Measurements from ENCODE around the gene NACC1.

NACC1 gene

DNA sequence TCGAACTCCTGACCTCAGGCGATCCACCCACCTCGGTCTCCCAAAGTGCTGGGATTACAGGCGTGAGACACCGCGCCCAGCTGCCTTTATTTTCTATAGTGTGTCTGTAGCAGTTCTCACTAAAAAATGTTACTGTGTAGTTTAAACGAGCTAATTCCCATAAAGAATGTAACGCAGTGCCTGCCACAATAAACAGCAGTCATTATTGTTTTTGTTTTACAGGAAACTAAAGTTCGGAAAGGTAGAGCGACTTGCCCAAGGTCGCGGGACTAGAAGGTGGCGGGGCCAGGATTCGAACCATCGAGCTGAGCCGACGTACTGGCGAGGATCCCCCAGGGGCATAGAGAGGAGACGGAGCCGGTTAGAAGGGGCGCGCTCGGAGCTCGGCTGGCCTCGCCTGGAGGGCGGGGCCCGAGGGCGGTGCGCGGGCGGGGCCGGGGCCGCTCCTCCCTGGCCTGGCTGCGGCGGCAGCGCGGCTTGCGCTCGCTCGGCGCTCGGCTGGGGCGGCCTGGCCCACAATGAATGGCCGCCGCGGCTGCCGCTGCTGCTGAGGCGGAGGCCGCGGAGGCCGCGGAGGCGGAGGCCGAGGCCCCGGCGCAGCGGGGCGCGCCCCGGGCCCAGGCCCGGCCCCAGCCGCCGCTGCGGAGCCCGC lies at the start of gene NACC1:
NACC1 (plus strand) TSS at position 493 of the 652 bp plus-strand sequence. CDS start 16,944 bp downstream, outside the sequence.
- DNase-seq, result peak in 50 of 51 donors; percentile 27 to 93 (median 82)

DNA sequence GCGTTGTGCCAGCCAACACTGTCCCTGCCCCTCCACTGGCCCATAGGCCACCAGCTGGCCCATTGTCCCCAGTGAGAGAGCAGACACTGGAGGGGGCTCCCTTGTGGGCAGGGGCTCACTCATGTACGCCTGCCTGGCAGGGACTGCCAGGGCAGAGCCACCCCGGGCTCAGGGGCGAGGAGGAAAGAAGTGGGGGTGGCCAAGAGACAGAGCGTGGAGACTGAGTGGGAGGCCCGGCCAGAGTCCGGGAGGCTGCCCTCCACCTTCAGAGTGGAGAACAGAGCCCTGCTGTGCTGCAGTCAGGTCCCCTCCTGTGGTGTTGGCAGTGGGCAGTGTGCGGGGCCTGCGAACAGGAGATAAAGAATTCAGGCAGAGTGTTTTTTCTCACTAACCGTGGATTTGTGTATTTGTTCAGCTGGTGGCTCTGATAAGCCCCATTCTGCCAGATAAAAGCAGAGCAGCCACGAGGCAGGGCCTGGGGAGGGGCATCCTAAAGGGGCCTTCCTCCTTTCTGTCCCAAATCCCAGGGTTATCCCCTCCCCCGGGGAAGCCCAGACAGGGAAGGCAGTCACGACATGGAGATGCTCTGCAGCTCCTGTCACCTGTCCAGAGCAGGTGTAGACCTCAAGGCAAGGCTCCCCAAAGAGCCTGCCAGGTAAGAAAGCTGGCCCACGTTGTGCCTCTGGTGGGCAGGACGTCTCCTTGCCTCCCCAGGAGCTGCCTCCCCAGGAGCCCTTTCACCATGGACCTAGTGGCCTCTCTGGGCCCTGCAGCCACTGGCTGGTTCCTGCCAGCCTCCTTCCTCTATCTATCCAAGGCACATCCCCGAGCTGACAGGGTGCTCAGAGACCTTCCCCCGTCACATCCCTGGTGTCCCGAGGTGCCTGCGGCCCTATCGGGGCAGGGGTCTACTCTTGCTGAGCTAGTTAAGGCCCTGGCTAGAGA lies 48.4 kb upstream of the NACC1 start:
- DNase-seq, result peak in 4 of 51 donors; percentile 26 to 54 (median 32)

DNA sequence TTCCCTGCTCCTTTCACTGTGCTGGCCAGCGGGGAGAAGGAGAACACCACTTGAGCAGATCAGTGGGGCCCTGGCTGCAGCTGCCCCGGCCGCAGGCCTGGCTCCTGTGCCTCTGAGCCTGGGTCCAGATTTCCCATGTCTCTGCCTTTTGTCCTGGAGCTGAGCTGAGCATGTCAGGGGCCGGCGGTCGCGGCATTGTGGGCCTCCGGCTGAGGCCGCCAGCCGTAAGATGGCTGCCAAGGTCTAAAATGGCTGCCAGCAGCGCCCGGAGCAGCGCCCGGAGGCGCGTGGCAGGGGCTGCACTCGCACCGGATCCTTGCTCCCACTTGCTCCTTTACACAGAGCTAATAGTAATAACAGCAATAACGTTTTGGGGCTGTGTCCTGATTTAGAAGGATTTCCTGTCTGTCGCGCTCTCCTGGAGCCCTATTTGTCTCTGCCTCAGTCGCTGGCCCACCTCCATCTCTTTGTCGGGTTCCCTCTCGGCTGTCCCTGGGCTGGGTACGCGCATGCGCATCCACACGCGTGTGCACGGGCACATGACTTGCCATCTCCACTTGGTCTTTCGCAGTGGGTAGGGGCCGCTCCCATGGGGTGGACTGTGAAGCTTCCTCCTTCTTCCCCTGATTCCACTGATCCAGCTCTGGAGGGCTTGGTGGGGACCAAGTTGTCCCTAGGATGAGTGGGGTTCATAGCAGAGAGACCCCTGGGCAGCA lies 47.5 kb upstream of the NACC1 start:
- peak in 36 of 51 donors; percentile 26 to 79 (median 64) for DNase-seq

DNA sequence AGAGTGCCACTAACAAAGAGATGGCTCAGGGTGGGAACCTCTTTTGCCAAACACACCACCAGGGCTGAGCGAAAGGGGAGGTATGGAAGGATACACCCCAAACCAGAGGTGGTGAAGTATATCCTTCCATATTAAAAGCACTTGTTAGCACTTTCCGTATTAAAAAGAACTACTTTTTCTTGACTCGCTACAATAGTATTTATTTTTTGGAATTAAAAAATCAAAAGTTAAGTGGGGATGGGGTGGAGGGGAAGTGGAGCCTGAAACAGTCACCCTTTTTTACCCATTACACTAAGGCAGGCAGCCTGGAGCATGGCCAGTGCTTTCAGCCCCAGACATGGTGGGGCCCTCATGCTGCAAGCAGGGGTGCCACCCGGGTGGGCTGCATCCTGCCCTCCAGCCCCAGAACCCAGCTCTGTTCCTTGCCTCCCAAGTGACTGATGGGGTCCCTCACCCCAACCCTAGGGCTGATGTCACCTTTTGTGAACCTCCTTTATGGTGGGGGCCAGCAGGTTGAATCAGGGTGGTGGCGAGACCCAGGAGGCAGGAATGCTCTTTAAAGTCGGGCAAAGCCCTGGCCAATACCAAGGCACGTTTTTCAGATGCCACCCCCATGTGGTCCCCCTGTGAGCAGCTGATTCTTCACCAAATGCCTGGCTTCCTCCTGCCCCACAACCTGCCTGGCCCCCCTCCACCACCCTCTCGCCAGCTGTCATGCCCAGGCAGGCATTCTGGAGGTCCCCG lies 46.4 kb upstream of the NACC1 start:
- DNase-seq, result peak in 2 of 51 donors; percentile 42 to 74

DNA sequence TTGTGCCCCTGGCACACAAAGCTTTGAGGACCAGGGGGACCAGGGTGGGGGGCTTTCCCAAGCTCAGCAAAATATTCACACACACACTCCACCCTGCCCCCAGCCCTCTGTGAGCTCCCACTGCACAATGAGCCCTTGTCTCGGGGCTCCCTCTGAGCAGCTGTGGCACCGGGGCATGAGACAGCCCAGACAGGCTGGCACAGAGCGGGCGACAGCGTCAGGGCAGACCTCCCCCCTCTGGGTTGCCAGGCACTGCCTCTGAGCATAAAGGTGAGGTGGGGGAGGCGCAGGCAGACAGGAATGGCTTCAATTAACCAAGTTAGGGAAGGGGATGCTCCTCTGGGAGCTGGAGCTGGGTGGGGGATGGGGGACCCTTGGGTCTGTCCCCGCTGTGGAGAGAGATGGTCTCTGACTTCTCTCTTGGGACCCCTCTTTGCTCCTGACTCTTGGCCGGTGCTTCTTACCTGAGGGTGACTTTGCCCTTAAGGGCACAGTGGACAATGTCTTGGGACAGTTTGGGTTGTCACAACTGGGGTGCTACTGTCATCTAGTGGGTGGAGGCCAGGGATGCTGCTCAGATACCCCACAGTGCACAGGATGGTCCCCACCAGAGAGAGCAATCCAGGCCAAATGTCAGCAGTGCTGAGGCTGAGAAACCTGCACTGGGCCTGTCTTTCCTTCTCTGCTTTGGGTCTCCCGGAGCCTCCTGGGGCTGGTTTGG lies 45.7 kb upstream of the NACC1 start:
- peak in 49 of 51 donors; percentile 30 to 98 (median 85) for DNase-seq

DNA sequence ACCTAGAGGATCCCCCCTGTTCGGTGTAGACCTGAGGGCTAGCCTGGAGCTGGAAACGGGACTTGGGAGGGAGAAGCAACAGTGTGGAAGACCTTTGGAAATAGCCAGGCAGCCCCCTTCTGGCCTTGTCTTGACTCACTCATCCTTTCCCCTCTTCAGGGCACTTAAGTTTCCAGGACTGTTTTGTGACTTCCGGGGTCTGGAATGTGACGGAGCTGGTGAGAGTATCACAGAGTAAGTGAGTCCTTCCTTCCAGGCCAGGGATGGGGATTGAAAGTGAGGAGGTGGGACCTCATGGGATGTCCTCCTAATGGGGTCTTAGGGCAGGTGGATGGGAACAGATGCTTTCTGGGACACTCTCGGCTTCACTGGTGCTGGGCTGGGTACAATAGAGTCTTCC lies 44.8 kb upstream of the NACC1 start:
- DNase-seq, result no peak

DNA sequence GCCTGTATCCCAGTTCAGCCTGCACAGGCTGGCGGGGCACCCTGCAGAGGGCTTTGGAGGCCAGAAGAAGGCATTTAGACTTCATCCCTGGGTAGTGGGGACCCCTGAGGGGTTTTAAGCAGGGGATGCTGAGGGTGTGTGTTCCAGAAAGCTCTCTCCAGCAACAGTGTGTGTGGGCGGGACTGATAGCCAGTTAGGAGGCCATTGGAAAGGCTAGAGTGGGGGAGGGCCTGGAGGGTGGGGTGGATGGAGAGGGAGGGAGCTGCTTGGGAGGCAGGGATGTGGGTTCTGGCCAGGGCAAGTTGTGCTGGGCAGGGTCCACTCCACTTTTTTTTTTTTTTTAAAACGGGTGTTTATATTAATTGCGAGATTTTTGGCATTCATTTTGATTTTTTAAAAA lies 43.7 kb upstream of the NACC1 start:
- peak in 1 of 51 donors; percentile 36 for DNase-seq

DNA sequence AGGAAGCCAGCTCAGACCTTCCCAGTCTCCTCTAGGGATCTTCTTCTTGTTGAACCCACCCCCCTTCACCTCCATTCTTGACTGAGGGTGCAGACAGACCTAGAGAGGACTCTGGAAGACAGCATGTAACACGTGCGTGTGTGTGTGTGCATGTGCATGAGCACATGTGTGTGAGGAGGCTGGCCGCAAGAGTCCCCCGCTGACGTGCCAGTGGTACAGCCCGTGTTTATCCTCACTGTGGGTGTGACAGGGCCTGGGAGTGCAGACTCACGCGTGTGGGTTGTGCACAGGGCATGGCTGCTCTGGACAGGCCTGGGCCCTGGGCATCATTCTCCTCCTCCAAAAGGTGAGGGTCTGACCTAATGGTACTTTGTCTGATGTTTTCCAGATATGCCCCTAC lies 41.7 kb upstream of the NACC1 start:
- peak in 2 of 51 donors; percentile 25 to 30 for DNase-seq

DNA sequence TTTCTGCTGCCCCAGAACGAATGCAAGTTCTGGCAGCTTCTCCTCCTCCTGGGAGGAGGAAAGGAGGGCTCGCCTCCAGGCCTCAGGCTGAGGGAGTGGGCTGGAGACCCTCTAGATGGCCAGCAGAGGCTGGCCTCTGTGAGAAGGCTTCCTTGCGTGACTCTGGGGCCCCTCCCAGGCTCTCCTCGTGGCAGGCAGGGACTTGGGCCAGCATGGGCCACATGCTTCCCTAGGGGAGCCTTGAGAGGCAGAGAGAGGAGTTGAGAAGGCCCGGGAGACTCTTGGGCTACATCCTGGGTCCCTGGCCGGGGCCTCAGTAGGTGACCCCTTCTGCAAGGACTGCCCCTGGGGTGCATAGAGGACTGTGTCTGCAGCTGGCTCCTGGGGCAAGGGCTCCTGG lies 41.3 kb upstream of the NACC1 start:
- peak in 21 of 51 donors; percentile 15 to 66 (median 43) for DNase-seq

DNA sequence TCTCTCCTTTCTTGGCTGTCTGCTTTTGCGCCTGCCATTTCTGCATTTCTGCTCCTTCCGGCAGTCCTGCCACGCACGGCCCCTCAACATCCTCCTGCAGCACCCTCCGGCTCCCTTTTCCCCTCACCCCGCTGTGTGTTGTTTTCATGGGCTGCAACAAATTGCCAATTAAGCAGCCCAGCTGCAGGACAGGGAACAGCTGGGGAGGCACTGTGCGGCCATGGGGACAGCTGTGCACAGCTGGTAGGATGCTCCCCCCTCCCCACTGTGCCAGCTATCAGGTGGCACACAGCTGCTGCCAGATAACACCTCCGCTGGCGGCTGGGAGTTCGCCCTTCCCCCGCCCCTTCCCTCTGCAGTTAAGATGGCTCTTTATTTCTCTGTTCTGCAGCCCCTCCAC lies 40.8 kb upstream of the NACC1 start:
- DNase-seq, result peak in 28 of 51 donors; percentile 30 to 78 (median 52)

DNA sequence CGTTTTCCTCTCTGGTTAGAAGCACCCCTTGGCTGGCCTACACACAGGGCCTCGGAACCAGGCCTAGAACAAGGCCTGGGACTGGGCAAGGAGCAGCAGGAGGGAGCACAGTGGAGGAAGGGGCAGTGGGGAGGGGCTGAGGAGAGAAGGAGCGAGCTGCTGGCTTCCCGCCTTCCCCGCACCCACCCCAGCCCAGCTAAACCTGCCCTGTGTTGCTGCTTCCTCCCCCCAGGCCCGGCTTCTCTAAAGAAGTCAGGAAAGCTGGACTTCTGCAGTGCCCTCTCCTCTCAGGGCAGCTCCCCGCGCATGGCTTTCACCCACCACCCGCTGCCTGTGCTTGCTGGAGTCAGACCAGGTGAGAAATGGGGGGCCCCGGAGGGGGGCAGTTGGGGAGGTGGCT lies 39.7 kb upstream of the NACC1 start:
- peak in 1 of 51 donors; percentile 18 for DNase-seq

DNA sequence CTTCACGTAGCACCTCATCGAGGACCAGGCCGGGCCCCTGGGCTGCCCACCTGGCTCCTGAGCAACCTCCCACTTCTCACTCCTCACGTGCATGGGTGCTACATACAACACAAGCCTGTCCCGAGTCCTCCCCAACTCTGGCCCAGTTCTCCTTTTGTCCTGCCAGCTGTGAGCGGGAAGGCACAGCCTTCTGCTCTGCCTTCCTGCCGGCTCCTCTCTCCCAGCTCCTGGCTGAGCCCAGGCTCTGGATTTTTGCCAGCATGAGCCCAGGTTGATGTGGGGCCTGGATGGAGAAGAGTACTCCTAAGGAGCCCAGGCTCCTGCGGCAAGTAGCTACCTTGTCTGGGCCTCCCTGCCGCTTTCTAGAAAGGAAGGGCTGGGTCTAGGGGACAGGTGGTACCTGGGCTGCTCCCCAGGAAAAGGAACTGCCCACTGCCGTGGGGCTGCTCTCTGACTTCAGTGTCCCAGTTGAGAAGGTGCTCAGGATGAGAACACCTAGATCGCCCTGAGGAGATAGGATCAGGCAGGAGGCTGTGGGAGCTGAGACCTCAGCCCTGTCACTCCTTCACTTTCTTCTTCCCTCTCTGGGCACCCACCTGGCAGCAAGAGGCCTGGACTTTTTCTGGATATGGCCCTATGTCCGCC lies 39.0 kb upstream of the NACC1 start:
- peak in 5 of 51 donors; percentile 17 to 34 (median 21) for DNase-seq

DNA sequence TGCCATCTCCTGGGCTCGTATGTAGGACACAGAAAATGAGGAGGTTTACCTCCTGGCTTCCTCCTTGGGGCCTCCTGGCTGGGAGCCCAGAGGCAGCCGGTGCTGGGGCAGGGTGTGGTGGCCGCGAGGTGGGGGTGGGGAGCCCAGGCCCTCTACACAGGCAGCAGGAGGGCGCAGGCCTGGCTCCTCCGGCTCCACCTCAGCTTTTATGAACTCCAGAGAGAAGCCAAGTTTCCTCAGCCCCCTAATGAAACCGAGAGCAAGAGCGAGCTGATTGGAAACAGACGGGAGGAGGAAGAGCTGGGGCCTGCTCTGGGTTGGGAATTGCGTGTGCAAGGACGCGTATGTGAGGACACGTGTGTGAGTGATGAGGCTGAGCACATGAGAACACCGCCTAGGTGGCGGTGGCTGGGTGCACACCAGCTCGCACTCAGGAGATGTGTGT lies 38.5 kb upstream of the NACC1 start:
- DNase-seq, result peak in 2 of 51 donors; percentile 17 to 21

DNA sequence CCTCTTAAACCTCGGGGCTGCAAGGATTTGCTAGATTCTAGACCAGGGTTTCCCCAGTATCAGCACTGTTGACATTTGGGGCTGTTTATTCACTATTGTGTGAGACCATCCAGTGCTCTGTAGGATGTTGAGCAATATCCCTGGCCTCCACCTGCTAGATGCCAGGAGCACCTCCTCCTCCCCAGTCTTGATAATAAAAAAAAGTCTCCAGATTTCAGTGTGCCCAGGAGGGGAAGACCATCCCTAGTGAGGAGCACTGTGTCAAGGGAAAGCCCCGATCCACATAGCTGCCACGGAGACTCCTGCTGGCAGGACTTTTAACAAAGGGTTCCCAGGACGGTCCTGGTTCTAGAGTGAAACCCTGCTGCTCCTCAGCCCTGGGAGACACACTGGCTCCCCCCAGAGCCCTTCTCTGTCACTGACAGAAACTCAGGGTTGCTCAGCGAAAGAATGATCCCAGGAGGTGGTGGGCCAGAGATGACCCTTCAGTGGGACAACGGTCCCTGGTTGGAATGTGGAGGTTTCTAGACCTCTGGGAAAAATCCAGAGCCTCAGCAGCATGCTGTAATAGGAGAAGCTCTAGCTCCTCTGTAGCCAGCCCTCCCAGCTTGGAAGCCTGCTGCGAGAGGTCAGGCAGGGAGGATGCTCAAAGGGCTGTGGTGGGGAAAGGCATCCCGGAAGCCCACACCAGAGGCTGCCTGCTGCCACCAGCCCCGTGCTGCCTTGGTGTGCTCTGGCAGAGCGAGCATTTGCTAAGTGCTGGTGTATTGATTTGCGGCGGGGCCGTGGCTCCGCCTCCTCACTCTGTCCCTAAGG lies 35.7 kb upstream of the NACC1 start:
- DNase-seq, result peak in 20 of 51 donors; percentile 15 to 71 (median 40)

DNA sequence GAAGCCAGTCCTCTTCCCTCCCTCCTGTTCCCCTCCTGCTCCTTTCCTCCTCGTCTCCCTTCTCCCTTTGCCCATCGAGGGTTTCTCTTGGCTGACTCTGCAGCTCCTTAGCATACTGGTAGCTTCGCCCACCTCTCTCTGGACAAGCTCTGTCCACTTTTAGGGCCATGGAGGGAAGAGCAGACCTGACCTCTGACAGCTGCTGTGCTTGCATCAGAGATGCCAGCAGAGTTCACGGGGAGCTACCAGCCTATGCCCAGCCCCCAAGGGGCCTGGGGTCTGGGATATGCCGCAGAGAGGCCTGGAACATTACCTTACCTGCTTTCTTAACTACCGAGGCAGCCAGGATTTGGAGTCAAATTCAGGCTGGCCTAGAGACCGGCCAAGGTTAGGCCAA lies 35.1 kb upstream of the NACC1 start:
- no peak for DNase-seq

DNA sequence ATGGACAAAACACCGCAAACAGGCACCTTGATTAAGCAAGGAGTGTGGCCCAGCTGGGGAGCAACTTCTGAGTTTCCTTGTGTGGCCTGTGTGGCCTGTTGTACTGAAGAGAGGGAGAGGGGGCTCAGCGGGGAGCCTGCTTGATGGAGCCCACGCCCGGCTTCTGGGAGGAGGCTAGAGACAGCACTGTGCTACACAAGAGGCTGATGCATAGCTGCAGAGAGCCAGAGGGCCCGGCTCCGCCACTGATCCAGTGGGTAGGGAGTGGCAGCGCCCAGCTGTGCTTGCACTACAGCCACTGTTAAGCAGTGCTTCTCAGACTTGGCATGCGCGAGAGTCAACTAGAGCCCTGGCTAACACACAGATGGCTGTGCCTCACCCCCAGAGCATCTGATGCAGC lies 34.4 kb upstream of the NACC1 start:
- DNase-seq, result peak in 17 of 51 donors; percentile 19 to 66 (median 46)

DNA sequence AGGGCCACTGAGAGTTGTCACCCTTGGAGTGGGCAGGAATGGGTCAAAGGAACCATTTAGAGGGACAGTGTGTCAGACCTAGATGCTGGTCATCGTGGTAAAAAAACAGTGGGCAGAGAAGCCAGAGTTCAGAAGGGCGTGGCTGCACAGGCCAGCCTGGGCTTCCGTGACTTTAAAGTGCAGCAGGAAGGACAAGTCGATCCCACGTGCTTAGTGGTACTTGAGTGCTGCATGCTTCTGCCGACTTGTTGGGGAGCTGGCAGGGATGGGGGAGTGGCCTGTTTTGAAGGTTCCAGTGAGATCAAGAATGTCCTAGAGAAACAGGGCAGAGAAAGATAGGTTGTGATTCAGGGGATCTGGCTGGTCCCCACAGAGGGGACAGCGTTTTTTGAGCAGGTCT lies 32.4 kb upstream of the NACC1 start:
- DNase-seq, result no peak

DNA sequence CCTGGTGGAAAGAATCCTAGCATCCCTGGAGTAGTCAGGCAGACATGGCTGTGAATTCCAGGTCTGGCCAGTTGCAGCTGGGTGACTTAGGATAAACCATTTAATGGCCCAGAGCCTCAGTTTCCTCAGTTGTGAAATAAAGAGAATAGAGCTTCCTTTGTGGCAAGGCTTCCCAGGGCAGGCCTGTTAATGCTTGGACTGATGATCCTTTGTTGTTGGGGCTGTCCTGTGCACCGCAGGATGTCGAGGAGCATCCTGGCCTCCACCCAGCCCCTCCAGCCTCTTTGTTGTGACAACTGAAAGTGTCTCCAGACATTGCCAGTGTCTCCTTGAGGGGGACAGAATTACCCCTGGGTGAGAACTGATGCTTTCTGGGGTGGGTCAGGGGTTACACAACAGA lies 31.7 kb upstream of the NACC1 start:
- DNase-seq, result no peak

DNA sequence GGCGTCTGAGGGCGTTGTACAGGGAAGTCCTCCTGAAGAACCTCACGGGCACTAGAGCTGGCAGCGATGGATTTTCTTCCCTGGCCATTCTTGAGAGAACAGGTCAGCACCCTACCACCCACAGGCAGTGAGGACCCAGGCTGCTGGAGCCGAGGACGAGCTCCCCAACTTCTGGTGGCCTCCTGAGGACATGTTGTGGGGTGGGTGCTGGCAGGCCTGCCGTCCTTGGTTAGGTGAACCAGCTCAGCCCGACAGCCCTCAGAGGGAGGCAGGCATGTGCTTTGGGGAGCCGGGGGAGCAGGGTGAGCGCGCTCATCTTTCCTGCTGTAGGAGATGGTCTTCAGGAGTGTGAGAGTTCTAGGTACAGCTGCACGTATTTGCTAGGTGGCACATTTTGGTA lies 30.8 kb upstream of the NACC1 start:
- no peak for DNase-seq

Measured in hypothalamus (tissue), 51 donors.